ENCODE results near the gene HSPA9.

Gene HSPA9

GRCh38 chr5:138573223-138573622 lies 2.0 kb downstream of the HSPA9 start:
- no peak for TF ChIP-seq CTCF (IDR thresholded peaks at IDR 0.05; ENCODE audit: borderline replicate concordance, extremely low read depth, low read length, poor library complexity, severe bottlenecking)
- TF ChIP-seq EZH2 (IDR thresholded peaks at IDR 0.05; ENCODE audit: borderline replicate concordance, low read depth, low read length, severe bottlenecking), result no peak
- no peak for ATAC-seq (ENCODE audit: insufficient read depth, low read depth)
- DNase-seq, result no peak
- H3K9ac ChIP-seq (ENCODE audit: low read depth, low read length), result peak overlapping the region; percentile 96
- H3K36me3 ChIP-seq (ENCODE audit: insufficient read depth, low read length), result peaks cover 62% of the 10 kb centered on the region
- no peaks in the 10 kb centered on the region for H3K27me3 ChIP-seq (ENCODE audit: insufficient read depth, low read length, poor library complexity)
- peak overlapping the region in 1 of 2 experiments; percentile 89; a peak in 1 of 4 replicates for H3K4me3 ChIP-seq (ENCODE audit: low read depth in 1 of 2, low read length in 2 of 2)
- H4K20me1 ChIP-seq (ENCODE audit: insufficient read depth, low read length), result peaks cover 42% of the 10 kb centered on the region; the same call in 1 of the 2 replicates
- H3K27ac ChIP-seq (ENCODE audit: low read length), result peak overlapping the region; percentile 34; the same call in 1 of the 2 replicates
- no peaks in the 10 kb centered on the region for H3K9me3 ChIP-seq (ENCODE audit: insufficient read depth, low read length, severe bottlenecking)
- H3K79me2 ChIP-seq (ENCODE audit: insufficient read depth, low read length), result peaks cover 68% of the 10 kb centered on the region
- H3K4me1 ChIP-seq (ENCODE audit: insufficient read depth, low read length), result peaks cover 62% of the 10 kb centered on the region
- H2AFZ ChIP-seq (ENCODE audit: low read depth, low read length), result no peak overlapping the region
- peak overlapping the region; percentile 86 for H3K4me2 ChIP-seq (ENCODE audit: insufficient read depth, low read length)

DNA sequence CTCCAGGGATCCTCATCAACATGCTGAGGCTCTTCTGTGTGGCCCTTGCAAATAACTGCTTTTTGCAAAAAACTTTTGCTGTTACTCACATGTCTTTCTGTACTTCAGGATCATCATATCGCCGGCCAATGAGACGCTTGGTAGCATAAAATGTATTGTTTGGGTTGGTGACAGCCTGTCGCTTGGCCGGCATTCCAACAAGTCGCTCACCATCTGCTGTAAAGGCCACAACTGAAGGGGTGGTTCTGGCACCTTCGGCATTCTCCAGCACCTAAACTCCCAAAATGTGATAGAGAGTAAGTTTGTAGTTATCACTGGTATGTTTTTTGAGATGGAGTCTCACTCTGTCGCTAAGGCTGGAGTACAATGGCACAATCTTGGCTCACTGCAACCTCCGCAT lies 4.3 kb downstream of the HSPA9 start:
- peaks cover 92% of the 10 kb centered on the region for H3K79me2 ChIP-seq (ENCODE audit: insufficient read depth, low read length)
- no peaks in the 10 kb centered on the region for H3K27me3 ChIP-seq (ENCODE audit: insufficient read depth, low read length, poor library complexity)
- ATAC-seq (ENCODE audit: insufficient read depth, low read depth), result no peak
- H3K9me3 ChIP-seq (ENCODE audit: insufficient read depth, low read length, severe bottlenecking), result no peaks in the 10 kb centered on the region
- no peak for DNase-seq
- H3K4me3 ChIP-seq (ENCODE audit: low read depth in 1 of 2, low read length in 2 of 2), result no peak overlapping the region
- peak overlapping the region; percentile 30; the same call in 1 of the 2 replicates for H3K4me2 ChIP-seq (ENCODE audit: insufficient read depth, low read length)
- H3K4me1 ChIP-seq (ENCODE audit: insufficient read depth, low read length), result peaks cover 61% of the 10 kb centered on the region
- peaks cover 86% of the 10 kb centered on the region for H3K36me3 ChIP-seq (ENCODE audit: insufficient read depth, low read length)
- peaks cover 53% of the 10 kb centered on the region; the same call in 1 of the 2 replicates for H4K20me1 ChIP-seq (ENCODE audit: insufficient read depth, low read length)
- no peak overlapping the region for H2AFZ ChIP-seq (ENCODE audit: low read depth, low read length)
- no peak overlapping the region for H3K9ac ChIP-seq (ENCODE audit: low read depth, low read length)
- no peak overlapping the region for H3K27ac ChIP-seq (ENCODE audit: low read length)
- TF ChIP-seq CTCF (IDR thresholded peaks at IDR 0.05; ENCODE audit: borderline replicate concordance, extremely low read depth, low read length, poor library complexity, severe bottlenecking) (no peak), EZH2 (IDR thresholded peaks at IDR 0.05; ENCODE audit: borderline replicate concordance, low read depth, low read length, severe bottlenecking) (no peak)

GRCh38 chr5:138569782-138570181 lies 5.4 kb downstream of the HSPA9 start:
- TF ChIP-seq CTCF (IDR thresholded peaks at IDR 0.05; ENCODE audit: borderline replicate concordance, extremely low read depth, low read length, poor library complexity, severe bottlenecking), result no peak
- TF ChIP-seq EZH2 (IDR thresholded peaks at IDR 0.05; ENCODE audit: borderline replicate concordance, low read depth, low read length, severe bottlenecking), result no peak
- peaks cover 63% of the 10 kb centered on the region; the same call in 1 of the 2 replicates for H4K20me1 ChIP-seq (ENCODE audit: insufficient read depth, low read length)
- H3K27ac ChIP-seq (ENCODE audit: low read length), result no peak overlapping the region
- peaks cover 59% of the 10 kb centered on the region for H3K4me1 ChIP-seq (ENCODE audit: insufficient read depth, low read length)
- H3K36me3 ChIP-seq (ENCODE audit: insufficient read depth, low read length), result peaks cover 97% of the 10 kb centered on the region
- H3K79me2 ChIP-seq (ENCODE audit: insufficient read depth, low read length), result peaks cover 98% of the 10 kb centered on the region
- no peak overlapping the region for H3K9ac ChIP-seq (ENCODE audit: low read depth, low read length)
- H3K4me3 ChIP-seq (ENCODE audit: low read depth in 1 of 2, low read length in 2 of 2), result no peak overlapping the region
- no peak for ATAC-seq (ENCODE audit: insufficient read depth, low read depth)
- no peaks in the 10 kb centered on the region for H3K9me3 ChIP-seq (ENCODE audit: insufficient read depth, low read length, severe bottlenecking)
- no peaks in the 10 kb centered on the region for H3K27me3 ChIP-seq (ENCODE audit: insufficient read depth, low read length, poor library complexity)
- no peak for DNase-seq
- peak overlapping the region; percentile 30; the same call in 1 of the 2 replicates for H3K4me2 ChIP-seq (ENCODE audit: insufficient read depth, low read length)
- H2AFZ ChIP-seq (ENCODE audit: low read depth, low read length), result no peak overlapping the region

Measured in DND-41 (cell line).